K562 (cell line): Measurements from ENCODE around the gene MPL. TPM values are rescaled to one million over a fixed set of nuclear protein-coding genes. Genes with fewer than 3 reads are reported as not detected.
A peak's percentile ranks its signal among the peaks of the same experiment; 100 is the strongest.

Experiments
- ADNP ChIP-seq: fragments of 200-800 bp; sonication (Bioruptor generic); IDR thresholded peaks from 2 replicates; pipeline ENCODE4 v1.6.1; 2016; ENCODE audit warnings: missing genetic modification characterization, missing compliant biosample characterization
- CXXC5 ChIP-seq: fragments of 250-450 bp; sonication (Bioruptor Pico); IDR thresholded peaks from 2 replicates; pipeline ENCODE4 v1.8.0; 2022; ENCODE audit warnings: inconsistent platforms, mild to moderate bottlenecking, moderate library complexity
- GABPB2 ChIP-seq: fragments of 250-450 bp; sonication (Bioruptor Pico); conservative IDR thresholded peaks from 2 replicates; pipeline ENCODE4 v1.5.1; 2021; ENCODE audit warnings: mild to moderate bottlenecking
- HDAC6 ChIP-seq: IDR thresholded peaks from 2 replicates; pipeline ENCODE4 v1.6.1; 2012; ENCODE audit warnings: low read depth, mild to moderate bottlenecking, control low read depth, inconsistent platforms, low read length, moderate library complexity
- HSF4 ChIP-seq: fragments of 250-450 bp; sonication (Bioruptor Pico); IDR thresholded peaks from 2 replicates; pipeline ENCODE4 v2.1.2; 2022; ENCODE audit warnings: mild to moderate bottlenecking, moderate library complexity, borderline replicate concordance
- MEIS2 ChIP-seq: fragments of 450-650 bp; IDR thresholded peaks from 2 replicates; pipeline ENCODE4 v1.6.1; 2014; ENCODE audit warnings: mild to moderate bottlenecking; ENCODE audit not compliant: partially characterized antibody
- POLR2AphosphoS2 ChIP-seq: IDR thresholded peaks from 2 replicates; pipeline ENCODE4 v1.6.1; 2012; ENCODE audit warnings: low read length, improper control_type of control experiment
- SAP30 ChIP-seq: fragments of 200-600 bp; sonication (generic); IDR thresholded peaks from 2 replicates; pipeline ENCODE4 v1.6.1; 2012; ENCODE audit warnings: borderline replicate concordance, low read depth, mild to moderate bottlenecking, moderate library complexity, low read length, control low read depth, inconsistent platforms; ENCODE audit not compliant: insufficient read depth, poor library complexity, severe bottlenecking
- ZNF133 ChIP-seq: fragments of 250-450 bp; sonication (Bioruptor Pico); IDR thresholded peaks from 2 replicates; pipeline ENCODE4 v1.4.0; 2020; ENCODE audit warnings: mild to moderate bottlenecking
- ZNF3 ChIP-seq: fragments of 250-450 bp; sonication (Bioruptor Pico); IDR thresholded peaks from 2 replicates; pipeline ENCODE4 v1.5.0; 2021; ENCODE audit warnings: mild to moderate bottlenecking, moderate library complexity
- polyA plus RNA-seq, 8 experiments: library from polyadenylated mRNA; depleted of rRNA in 4 of 8; stranded (reverse) in 5 of 8; unstranded in 3 of 8; fragments of >200 nt; fragmentation: Nextera tagmentation in 2 of 8; fragmentation: Illumina TruSeq in 1 of 8; extraction: Ambion mirVana in 2 of 8; extraction: Trizol in 1 of 8; gene quantifications; 2 replicates each; pipeline versions ENCODE4 v1.2.1 to v1.2.3, GENCODE V29; 2011 to 2014; ENCODE audit warnings: inconsistent platforms in 1 of 8, missing spikeins in 1 of 8
- total RNA-seq, 7 experiments: library from RNA; depleted of rRNA in 6 of 7; stranded (reverse); fragments of >200 nt in 6 of 7; fragmentation: Illumina TruSeq in 2 of 7; extraction: Trizol in 2 of 7; gene quantifications; 2 replicates each; pipeline versions ENCODE4 v1.2.1 to v1.2.3, GENCODE V29; 2011 to 2021; ENCODE audit warnings: low replicate concordance in 1 of 7
- TF ChIP-seq, protein P1 (sequence below): sonication (generic); formaldehyde crosslinking; IDR thresholded peaks from 2 replicates; pipeline ENCODE4 v1.8.0; 2022; ENCODE audit warnings: missing genetic modification reagents, mild to moderate bottlenecking, borderline replicate concordance
- TF ChIP-seq, protein P2 (sequence below): fragments of 450-650 bp; formaldehyde crosslinking; IDR thresholded peaks from 2 replicates; pipeline ENCODE4 v1.4.0; 2020; ENCODE audit warnings: mild to moderate bottlenecking, moderate library complexity

MPL gene
- total and polyA plus RNA-seq, 9 of the 15 experiments (the other 6 are each of a cell fraction or from before 2014, with no cell fraction given): not detected

DNA sequence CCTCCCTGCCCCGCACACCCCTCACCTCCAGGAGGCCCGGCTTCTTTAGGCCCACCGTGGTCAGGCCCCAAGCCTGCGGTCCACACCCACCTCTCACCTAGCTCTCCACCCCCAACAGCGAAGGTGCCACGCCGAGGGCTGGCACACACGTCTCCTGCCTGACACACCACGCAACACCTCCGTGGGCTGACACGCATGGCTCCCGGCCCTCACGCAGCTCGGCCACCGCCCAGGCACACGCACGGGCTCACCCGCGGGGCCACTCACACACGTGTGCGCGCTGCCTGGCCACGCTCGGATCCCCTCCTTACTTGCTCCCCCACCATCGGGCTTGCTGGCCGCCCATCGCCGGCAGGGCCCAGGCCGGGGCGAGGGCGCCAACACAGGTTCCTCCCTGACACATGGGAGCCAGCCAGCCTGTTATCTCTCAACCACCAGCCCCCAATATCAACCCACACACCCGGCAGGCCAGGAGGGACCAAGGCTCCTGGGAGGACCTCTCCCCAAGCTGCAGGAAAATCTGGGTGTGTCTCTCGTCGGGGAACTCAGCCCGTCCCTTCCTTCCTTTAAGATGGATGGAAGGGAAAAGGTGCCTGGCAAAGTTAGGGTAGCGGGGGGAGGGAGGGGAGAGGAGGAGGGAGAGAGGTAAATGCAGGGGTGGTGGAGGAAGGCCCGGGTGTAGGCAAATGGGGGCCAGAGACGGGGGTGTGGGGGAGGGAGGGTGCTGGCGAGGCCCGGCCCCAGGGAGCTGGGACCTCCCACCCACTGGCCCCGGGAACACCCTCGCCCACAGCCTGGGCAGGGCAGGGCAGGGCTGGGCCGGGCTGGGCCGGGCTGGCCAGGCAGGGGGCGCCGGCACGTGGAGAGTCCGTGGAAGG, 29.6 kb downstream of the MPL start (continued):
- TF ChIP-seq, protein P1, sequence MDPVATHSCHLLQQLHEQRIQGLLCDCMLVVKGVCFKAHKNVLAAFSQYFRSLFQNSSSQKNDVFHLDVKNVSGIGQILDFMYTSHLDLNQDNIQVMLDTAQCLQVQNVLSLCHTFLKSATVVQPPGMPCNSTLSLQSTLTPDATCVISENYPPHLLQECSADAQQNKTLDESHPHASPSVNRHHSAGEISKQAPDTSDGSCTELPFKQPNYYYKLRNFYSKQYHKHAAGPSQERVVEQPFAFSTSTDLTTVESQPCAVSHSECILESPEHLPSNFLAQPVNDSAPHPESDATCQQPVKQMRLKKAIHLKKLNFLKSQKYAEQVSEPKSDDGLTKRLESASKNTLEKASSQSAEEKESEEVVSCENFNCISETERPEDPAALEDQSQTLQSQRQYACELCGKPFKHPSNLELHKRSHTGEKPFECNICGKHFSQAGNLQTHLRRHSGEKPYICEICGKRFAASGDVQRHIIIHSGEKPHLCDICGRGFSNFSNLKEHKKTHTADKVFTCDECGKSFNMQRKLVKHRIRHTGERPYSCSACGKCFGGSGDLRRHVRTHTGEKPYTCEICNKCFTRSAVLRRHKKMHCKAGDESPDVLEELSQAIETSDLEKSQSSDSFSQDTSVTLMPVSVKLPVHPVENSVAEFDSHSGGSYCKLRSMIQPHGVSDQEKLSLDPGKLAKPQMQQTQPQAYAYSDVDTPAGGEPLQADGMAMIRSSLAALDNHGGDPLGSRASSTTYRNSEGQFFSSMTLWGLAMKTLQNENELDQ (CRISPR knock-in tag): no peak
- no peak for TF ChIP-seq POLR2AphosphoS2
- no peak for TF ChIP-seq MEIS2
- no peak for TF ChIP-seq ZNF133 (CRISPR knock-in tag)
- no peak; the same call in 1 of the 2 replicates for TF ChIP-seq CXXC5 (CRISPR knock-in tag)
- no peak for TF ChIP-seq HDAC6
- no peak for TF ChIP-seq ADNP (tag)
- TF ChIP-seq ZNF3: no peak
- peak; percentile 64 for TF ChIP-seq SAP30
- TF ChIP-seq GABPB2: peak; percentile 49; the same call in 1 of the 2 replicates
- TF ChIP-seq, protein P2, sequence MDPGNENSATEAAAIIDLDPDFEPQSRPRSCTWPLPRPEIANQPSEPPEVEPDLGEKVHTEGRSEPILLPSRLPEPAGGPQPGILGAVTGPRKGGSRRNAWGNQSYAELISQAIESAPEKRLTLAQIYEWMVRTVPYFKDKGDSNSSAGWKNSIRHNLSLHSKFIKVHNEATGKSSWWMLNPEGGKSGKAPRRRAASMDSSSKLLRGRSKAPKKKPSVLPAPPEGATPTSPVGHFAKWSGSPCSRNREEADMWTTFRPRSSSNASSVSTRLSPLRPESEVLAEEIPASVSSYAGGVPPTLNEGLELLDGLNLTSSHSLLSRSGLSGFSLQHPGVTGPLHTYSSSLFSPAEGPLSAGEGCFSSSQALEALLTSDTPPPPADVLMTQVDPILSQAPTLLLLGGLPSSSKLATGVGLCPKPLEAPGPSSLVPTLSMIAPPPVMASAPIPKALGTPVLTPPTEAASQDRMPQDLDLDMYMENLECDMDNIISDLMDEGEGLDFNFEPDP (CRISPR knock-in tag): no peak
- no peak for TF ChIP-seq HSF4 (CRISPR knock-in tag)
